Cardiac fibroblast (primary cell): Measurements from ENCODE around the gene DPH7.

ENCODE experiments used
- DNase-seq, 2 donors: peaks; one replicate each; pipeline versions ENCODE4 v3.0.0 to v3.0.0-alpha.2; 2010; ENCODE audit warnings: low read depth in 2 of 2
- H3K4me3 ChIP-seq, 2 donors: replicated peaks in 1 of 2; 1 replicate in 1 of 2; 2 replicates in 1 of 2; pipeline ENCODE4 v1.5.1; 2011; ENCODE audit warnings: low read depth in 2 of 2, low read length in 2 of 2, mild to moderate bottlenecking in 2 of 2, moderate library complexity in 1 of 2
- CTCF ChIP-seq: IDR thresholded peaks from one replicate; pipeline ENCODE4 v1.5.1; 2011; ENCODE audit warnings: low read depth, mild to moderate bottlenecking, low read length, inconsistent platforms

Gene DPH7

GRCh38 chr9:137592767-137593166 is 14.0 kb upstream of the DPH7 start:
- TF ChIP-seq CTCF = no peak
- H3K4me3 ChIP-seq = no peak overlapping the region
- DNase-seq = no peak

- DNase-seq = peak; percentile 83 to 90
- peak within 1 kb of the TSS; percentile 65 to 70 for H3K4me3 ChIP-seq
- no peak for TF ChIP-seq CTCF
These were observed 12.0 kb upstream of the DPH7 start, which contains the start of gene ZMYND19 for GRCh38 chr9:137590469-137591383. Gene ZMYND19, minus strand, starts transcription at chr9:137590512. Its CDS starts 249 bp downstream, at chr9:137590263.

GRCh38 chr9:137590123-137590468 is 11.4 kb upstream of the DPH7 start:
- TF ChIP-seq CTCF = no peak
- no peak for DNase-seq
- H3K4me3 ChIP-seq = peak overlapping the region; percentile 60 to 70

- no peak for TF ChIP-seq CTCF
- peak in 1 of 2 donors; percentile 30 for DNase-seq
- peak overlapping the region; percentile 60 to 70 for H3K4me3 ChIP-seq
These were observed 10.9 kb upstream of the DPH7 start for GRCh38 chr9:137589441-137590122.

- H3K4me3 ChIP-seq = peak overlapping the region; percentile 60 to 70
- DNase-seq = no peak
- TF ChIP-seq CTCF = no peak
These were observed 10.2 kb upstream of the DPH7 start for GRCh38 chr9:137588891-137589290.

GRCh38 chr9:137588311-137588710 is 9.6 kb upstream of the DPH7 start:
- no peak for TF ChIP-seq CTCF
- H3K4me3 ChIP-seq = no peak overlapping the region
- no peak for DNase-seq
